HG03095 (cell line): ENCODE data around the gene KIAA0319L.

Experiments
- ATAC-seq: cut with Tn5 transposase; IDR thresholded peaks from one replicate; pipeline ENCODE4 v1.9.1; 2021; ENCODE audit warnings: moderate library complexity; ENCODE audit not compliant: unreplicated experiment

KIAA0319L gene

DNA sequence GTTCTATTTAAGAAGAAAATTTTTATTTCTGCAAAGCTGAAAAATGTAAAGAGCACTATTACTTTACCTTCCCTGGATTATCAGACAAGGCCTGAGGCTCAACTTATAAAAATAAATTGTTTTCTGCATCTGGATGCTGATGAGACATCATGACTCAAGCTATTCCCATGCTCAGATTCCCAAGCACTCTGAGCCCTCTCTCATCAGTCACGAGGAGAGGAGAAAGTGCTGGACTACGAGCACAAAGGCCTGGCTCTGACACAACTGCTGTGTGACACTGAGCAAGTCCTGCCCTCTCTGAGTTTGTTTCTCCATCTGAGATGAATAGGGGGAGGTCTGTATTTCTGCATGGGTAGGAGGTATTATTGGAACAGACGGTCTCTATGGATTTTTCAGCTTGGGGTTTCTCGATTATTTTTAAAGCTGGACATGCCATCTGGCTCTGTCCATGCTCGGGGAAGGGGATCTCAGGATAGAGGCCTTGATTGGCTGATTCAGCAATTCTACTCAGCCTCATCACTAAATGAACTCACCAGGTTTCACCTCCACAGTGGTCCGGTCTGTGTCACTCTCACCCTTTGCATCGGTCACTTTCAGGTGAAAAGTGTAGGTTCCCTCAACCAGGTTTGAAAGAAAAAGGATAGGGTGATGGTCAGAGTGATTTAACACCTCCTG lies 107.7 kb downstream of the KIAA0319L start:
- ATAC-seq = no peak

- no peak for ATAC-seq
Observed at GRCh38 chr1:35448344-35448801, 108.8 kb downstream of the KIAA0319L start.

GRCh38 chr1:35447278-35447677 lies 109.9 kb downstream of the KIAA0319L start:
- ATAC-seq = no peak

- no peak for ATAC-seq
Observed at GRCh38 chr1:35444519-35444774, 112.8 kb downstream of the KIAA0319L start.

DNA sequence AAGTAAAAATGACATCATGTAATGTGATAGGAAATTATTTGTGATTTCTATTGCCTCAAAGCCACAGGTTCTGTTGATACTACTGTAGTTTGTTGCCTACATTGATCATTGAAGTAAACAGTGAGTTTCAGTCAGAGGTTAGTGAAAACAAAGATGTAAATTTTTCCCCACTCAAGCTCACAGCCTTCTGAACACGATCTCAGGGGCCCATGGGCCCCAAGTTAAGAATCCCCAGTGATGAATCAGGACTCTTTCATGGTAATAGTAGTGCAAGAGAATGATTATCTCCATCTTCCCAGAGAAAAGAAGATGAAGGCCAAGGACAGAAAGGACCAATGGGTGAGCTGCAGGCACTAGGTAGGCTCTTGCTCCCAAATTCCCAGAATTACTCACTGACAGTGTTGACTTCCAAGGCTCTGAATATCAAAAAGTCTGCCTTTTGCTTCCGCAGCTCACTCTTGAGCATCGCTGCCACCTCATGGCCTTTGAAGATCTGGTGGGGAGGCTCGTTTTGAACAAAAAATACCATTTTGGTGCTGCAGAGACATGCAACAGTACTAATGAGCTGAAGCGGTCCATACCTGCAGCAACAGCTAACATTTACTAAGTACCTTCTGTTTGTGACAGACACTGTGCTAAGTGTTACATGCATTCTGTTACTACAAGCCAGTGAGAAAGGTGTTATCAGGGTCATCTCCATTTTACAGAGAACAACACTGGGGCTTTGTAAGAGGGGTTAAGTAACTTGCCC lies 113.3 kb downstream of the KIAA0319L start:
- ATAC-seq = no peak

GRCh38 chr1:35442734-35443133 lies 114.5 kb downstream of the KIAA0319L start:
- no peak for ATAC-seq

DNA sequence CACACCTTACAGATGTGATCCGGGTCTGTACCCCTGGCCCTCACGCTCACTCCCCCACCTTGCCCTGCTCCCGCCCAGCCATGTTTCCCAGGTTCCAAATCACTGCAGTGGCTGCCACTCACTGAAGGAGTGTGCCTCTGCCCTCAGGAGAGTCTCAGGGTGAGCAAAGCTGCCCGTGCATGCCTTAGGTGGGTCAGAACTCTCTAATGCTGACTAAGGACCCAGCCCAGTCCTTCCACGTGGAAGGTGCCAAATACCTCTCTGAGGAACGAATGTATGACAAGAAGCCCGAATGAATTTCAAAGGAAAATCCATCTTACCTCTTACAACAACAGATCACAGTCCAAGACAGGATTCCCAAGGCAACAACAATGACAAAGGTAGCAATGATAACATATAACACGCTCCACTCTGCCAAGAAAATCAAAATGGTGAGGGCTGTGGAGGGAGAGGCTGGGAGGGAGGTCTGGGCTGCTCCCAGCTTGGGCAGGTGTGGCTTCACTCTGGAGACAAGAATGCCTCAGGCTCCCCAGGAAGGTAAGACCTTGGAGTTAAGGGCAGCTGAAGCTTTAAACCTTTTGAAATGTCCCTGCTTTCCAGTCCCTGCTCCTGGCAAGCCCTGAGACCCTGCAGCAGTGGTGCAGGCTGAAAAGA lies 115.2 kb downstream of the KIAA0319L start:
- no peak for ATAC-seq

DNA sequence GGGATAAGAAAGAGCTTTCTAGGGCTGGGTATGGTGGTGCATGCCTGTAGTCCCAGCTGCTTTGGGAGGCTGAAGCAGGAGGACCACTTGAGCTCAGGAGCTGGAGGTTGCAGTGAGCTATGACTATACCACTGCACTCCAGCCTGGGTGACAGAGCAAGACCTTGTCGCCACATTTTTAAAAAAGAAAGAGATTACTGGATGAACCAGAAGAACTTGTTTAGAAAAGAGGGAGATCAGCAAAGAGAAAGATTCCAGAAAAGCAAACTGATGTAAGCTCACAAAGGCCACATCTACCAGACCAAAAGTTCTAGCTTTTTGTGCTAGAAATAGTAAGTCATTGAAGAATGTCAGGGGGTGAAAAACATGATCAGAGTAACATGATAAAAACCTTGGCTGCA lies 117.6 kb downstream of the KIAA0319L start:
- no peak for ATAC-seq

DNA sequence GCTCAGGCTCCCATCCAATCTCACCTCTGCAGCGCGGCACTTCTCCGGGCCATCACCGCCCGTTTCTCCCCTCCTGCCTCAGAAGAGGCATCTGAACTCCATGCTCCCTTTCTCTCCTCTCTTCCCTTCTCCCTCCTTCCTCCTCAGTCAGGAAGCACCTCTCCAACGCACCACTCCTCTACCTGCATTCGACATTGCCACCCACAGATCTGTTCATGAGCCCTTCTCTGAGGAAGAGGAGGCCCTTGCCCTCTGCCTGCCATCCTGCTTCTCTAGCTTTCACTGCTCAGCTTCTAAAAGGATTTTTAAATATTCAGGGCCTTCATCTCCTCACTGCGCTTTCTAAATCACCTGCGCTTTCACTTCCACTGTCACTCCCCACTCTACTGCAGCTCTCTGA lies 120.0 kb downstream of the KIAA0319L start:
- no peak for ATAC-seq

- ATAC-seq = no peak
Observed at GRCh38 chr1:35436078-35436477, 121.1 kb downstream of the KIAA0319L start.

GRCh38 chr1:35434703-35435102 lies 122.5 kb downstream of the KIAA0319L start:
- ATAC-seq = no peak

GRCh38 chr1:35433714-35434113 lies 123.5 kb downstream of the KIAA0319L start:
- ATAC-seq = no peak

DNA sequence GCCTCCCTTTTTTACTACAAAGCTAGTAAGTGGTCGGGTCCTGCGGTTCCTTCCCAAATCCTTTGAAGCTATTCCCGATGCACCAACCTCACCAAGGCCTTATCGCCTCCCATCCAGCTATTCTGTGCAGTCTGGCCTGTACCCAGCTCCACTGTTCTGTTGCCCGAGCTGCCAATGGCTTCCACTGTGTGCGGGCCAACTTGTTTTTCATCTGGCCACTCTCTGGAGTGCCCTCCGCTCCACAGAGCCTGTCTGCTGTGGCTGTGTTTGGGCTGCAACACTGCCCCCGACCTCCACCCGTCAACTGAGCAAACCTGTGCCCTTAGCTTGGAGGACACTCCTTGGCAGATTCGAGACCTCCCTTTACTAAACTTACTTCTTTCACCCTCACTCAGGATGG lies 125.0 kb downstream of the KIAA0319L start:
- no peak for ATAC-seq

GRCh38 chr1:35431173-35431599 lies 126.0 kb downstream of the KIAA0319L start:
- no peak for ATAC-seq

DNA sequence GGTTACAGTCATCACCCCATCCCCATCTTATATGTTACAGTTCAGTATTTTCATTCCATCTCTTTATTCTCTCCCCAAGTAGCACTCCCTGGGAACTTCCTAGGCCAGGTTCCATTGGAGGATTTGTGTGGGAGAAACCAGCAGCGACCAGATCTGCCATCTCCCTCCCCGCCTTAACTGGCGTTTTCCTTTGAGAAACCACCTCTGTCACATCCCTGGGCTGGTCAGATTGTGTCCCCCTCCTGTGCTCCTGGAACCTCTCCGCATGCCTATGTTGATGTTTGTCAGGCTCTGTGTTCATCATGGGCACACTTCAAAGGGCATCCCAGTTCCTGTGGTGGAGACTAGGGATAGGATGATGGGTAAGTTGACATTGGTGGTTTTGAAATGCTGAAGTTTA lies 126.4 kb downstream of the KIAA0319L start:
- ATAC-seq = no peak

DNA sequence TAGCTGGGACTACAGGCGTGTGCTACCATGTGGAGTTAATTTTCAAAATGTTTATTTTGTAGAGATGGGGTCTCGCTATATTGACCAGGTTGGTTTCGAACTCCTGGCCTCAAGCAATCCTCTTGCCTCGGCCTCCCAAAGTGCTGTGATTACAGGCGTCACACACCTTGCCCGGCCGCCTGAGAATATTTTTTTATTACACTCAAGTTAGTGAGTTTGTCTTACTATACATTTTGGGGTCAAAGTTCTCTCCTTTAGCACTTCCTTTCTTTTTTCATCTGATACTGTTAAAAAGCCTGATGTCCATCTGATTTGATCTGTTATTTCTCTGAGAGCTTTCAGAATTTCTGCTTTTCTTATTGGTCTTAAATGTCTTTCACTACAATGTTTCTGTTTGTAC lies 128.8 kb downstream of the KIAA0319L start:
- no peak for ATAC-seq

DNA sequence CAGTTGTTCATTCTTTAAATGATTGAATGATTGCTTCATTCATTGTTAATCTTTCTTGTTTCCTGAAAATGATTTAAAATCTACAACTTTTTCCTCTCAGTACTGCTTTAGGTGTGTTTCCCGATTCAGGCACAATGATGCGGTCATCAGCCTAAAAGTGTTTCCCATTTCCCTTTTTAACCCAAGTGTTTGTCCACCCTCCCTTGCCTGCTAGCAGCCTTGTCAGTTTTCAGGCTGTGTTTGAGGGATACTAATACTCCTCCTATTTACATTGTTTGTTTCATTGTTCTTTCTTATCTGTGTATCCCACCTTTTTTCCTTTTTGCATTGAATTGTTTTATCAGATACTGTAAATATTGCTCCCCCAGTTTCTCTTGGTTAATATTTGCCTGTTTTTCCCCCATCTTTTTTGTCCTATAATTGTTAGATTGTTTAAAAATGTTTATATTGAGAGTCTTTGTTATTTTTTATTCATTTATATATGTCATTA lies 131.1 kb downstream of the KIAA0319L start:
- no peak for ATAC-seq

DNA sequence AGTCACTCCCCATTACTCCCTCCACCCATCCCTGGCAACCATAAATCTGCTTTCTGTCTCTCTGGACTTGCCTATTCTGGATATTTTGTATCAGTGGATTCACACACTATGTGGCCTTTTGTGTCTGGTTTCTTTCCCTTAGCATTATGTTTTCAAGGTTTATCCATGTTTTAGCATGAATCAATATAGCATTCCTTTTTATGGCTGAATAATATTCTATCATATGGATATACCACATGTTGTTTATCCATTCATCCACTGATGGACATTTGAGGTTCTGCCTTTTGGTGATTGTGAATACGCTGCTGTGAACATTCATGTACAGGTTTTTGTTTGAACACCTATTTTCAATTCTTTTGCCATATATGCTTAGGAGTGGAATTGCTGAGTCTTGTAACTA lies 148.3 kb downstream of the KIAA0319L start:
- ATAC-seq = no peak

DNA sequence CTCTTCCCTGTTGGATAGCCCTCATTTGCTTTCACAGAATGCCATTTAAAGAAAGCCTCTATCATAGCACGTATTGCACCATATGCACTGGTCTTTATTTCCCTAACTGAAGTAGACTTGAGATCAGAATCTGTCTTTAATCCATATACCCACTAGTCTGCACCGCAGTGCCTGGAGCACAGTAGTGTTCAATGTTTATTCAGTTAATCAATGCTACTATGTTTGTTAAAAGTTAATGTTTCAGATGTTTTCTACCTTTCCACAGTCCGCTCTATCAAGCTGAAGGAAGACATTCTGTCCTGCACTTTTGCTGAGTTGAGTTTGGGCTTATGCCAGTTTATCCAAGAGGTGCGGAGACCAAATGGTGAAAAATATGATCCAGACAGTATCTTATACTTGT lies 149.5 kb downstream of the KIAA0319L start:
- no peak for ATAC-seq

- no peak for ATAC-seq
Observed at GRCh38 chr1:35406103-35406502, 151.1 kb downstream of the KIAA0319L start.

- ATAC-seq = no peak
Observed at GRCh38 chr1:35401049-35401448, 156.2 kb downstream of the KIAA0319L start.

- no peak for ATAC-seq
Observed at GRCh38 chr1:35398739-35399138, 158.5 kb downstream of the KIAA0319L start.
